ENCODE measurements around the gene OBSL1. TPM values are rescaled to one million over a fixed set of nuclear protein-coding genes. Genes with fewer than 3 reads are reported as not detected.

The OBSL1 gene
- total and polyA plus RNA-seq, 2 donors (not counting 3 experiments of a cell fraction or from before 2014, with no cell fraction given): 16.7 to 20.7 TPM

- H3K9ac ChIP-seq (replicated peaks; ENCODE audit: extremely low read depth, insufficient read depth, low read length): no peak overlapping the region
- dilution Hi-C loops (cut with MboI; ENCODE audit: extremely low pct_ligation_motif_present, low sequenced_read_pairs): no loop called here
- BruUV-seq (replicated peaks): no TSS peak
- H2AFZ ChIP-seq (ENCODE audit: low read depth, low read length): no peak overlapping the region
- no peaks in the 10 kb centered on the region for H3K79me2 ChIP-seq (ENCODE audit: control insufficient read depth, insufficient read depth, low read length)
- intact Hi-C loops (cut with micrococcal nuclease): no loop called here
- H4K20me1 ChIP-seq (replicated peaks; ENCODE audit: control insufficient read depth, extremely low read depth, insufficient read depth, low read length): no peaks in the 10 kb centered on the region
- peaks cover 0 to 11% of the 10 kb centered on the region in 2 experiments for H3K36me3 ChIP-seq (ENCODE audit: control insufficient read depth in 2 of 2, extremely low read depth in 1 of 2, insufficient read depth in 2 of 2, low read length in 2 of 2)
- H3K27ac ChIP-seq (ENCODE audit: insufficient read depth, low read depth, low read length): no peak overlapping the region
- no peaks in the 10 kb centered on the region for H3K4me1 ChIP-seq (ENCODE audit: control insufficient read depth, extremely low read depth, insufficient read depth, low read length)
- H3K9me1 ChIP-seq (replicated peaks; ENCODE audit: control insufficient read depth, extremely low read depth, insufficient read depth, low read length): no peaks in the 10 kb centered on the region
- no peak for DNase-seq (ENCODE audit: low read depth, low spot score)
- H3K4me3 ChIP-seq (replicated peaks in 1 of 3; ENCODE audit: insufficient read depth in 1 of 3, low read depth in 1 of 3, low read length in 3 of 3): no peak overlapping the region
- ChIA-PET POLR2A (no interaction called here), CTCF (no interaction called here)
- no peak overlapping the region for H3K4me2 ChIP-seq (ENCODE audit: insufficient read depth, low read length)
- FAIRE-seq: no peak
- H3K9me3 ChIP-seq (replicated peaks; ENCODE audit: control insufficient read depth, insufficient read depth, low read length): no peaks in the 10 kb centered on the region
- TF ChIP-seq MYC (IDR thresholded peaks at IDR 0.05; ENCODE audit: low read depth, low read length) (no peak), POLR2AphosphoS5 (IDR thresholded peaks at IDR 0.05; ENCODE audit: insufficient read depth, low read depth, low read length) (no peak), EZH2 (IDR thresholded peaks at IDR 0.05; ENCODE audit: borderline replicate concordance, low read depth, low read length, severe bottlenecking) (no peak), POLR2A (IDR thresholded peaks at IDR 0.05; ENCODE audit: low read depth, low read length) (no peak), FOS (IDR thresholded peaks at IDR 0.05; ENCODE audit: borderline replicate concordance, insufficient read depth, low read length) (no peak), GATA2 (IDR thresholded peaks at IDR 0.05; ENCODE audit: insufficient read depth, insufficient read length, low read depth, low read length) (no peak), JUN (IDR thresholded peaks at IDR 0.05; ENCODE audit: borderline replicate concordance, insufficient read depth, insufficient read length, low read depth) (no peak)
- TF ChIP-seq, protein P1, sequence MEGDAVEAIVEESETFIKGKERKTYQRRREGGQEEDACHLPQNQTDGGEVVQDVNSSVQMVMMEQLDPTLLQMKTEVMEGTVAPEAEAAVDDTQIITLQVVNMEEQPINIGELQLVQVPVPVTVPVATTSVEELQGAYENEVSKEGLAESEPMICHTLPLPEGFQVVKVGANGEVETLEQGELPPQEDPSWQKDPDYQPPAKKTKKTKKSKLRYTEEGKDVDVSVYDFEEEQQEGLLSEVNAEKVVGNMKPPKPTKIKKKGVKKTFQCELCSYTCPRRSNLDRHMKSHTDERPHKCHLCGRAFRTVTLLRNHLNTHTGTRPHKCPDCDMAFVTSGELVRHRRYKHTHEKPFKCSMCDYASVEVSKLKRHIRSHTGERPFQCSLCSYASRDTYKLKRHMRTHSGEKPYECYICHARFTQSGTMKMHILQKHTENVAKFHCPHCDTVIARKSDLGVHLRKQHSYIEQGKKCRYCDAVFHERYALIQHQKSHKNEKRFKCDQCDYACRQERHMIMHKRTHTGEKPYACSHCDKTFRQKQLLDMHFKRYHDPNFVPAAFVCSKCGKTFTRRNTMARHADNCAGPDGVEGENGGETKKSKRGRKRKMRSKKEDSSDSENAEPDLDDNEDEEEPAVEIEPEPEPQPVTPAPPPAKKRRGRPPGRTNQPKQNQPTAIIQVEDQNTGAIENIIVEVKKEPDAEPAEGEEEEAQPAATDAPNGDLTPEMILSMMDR (IDR thresholded peaks at IDR 0.05; ENCODE audit: extremely low read depth in 1 of 2, insufficient read depth in 1 of 2, low read depth in 1 of 2, low read length in 2 of 2): no peak
- TF ChIP-seq, protein P2, sequence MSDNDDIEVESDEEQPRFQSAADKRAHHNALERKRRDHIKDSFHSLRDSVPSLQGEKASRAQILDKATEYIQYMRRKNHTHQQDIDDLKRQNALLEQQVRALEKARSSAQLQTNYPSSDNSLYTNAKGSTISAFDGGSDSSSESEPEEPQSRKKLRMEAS (IDR thresholded peaks at IDR 0.05; ENCODE audit: insufficient read depth, insufficient read length): no peak
- H3K27me3 ChIP-seq (ENCODE audit: control insufficient read depth in 2 of 2, insufficient read depth in 2 of 2, low read length in 2 of 2): no peaks in the 10 kb centered on the region
These were observed 42.9 kb upstream of the OBSL1 start for GRCh38 chr2:219614076-219614860.

Data from endothelial cell of umbilical vein (primary cell).